ENCODE data around the gene SLC25A29.

The SLC25A29 gene

DNA sequence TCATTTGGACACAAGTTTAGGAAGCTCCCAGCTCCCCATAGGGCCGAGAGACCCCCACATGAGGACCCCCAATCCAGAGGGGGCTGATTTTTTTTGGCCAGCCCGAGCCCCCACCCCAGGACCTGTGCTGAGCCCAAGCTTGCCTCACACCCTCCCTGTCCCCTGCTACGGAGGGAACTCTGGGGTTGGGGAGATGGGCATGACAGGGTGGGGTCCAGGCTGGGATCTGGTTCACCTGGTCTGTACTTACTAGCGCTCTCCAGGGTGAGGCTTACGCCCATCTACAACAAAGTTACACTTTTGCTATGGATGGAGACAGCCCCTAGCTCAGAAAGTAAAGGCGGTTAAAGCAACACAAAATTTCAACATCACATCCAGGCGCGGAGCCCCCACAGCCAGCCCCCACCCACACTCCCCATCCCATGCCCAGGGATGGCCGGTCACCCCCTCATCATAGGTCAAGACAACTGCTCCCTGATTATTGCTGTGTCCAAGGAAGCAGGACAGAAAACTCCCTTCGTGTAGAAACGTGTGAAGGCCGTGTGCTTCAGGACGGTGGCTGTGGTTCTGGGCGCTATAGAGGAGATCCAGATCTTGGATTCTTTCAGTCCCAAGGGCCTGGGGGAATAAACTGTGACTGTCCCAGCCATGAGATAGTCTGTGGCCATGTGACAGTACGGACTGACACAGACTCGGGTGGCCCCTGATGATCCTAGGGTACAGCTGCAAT lies 10.7 kb downstream of the SLC25A29 start:
- H3K9me3 ChIP-seq (ENCODE audit: severe bottlenecking), result no peaks in the 10 kb centered on the region
- DNase-seq (ENCODE audit: low spot score), result no peak
- TF ChIP-seq, protein P1, sequence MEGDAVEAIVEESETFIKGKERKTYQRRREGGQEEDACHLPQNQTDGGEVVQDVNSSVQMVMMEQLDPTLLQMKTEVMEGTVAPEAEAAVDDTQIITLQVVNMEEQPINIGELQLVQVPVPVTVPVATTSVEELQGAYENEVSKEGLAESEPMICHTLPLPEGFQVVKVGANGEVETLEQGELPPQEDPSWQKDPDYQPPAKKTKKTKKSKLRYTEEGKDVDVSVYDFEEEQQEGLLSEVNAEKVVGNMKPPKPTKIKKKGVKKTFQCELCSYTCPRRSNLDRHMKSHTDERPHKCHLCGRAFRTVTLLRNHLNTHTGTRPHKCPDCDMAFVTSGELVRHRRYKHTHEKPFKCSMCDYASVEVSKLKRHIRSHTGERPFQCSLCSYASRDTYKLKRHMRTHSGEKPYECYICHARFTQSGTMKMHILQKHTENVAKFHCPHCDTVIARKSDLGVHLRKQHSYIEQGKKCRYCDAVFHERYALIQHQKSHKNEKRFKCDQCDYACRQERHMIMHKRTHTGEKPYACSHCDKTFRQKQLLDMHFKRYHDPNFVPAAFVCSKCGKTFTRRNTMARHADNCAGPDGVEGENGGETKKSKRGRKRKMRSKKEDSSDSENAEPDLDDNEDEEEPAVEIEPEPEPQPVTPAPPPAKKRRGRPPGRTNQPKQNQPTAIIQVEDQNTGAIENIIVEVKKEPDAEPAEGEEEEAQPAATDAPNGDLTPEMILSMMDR (IDR thresholded peaks at IDR 0.05; ENCODE audit: poor library complexity, severe bottlenecking), result no peak
- no peak overlapping the region for H3K27ac ChIP-seq (ENCODE audit: poor library complexity, severe bottlenecking)
- no peak for ATAC-seq (ENCODE audit: low read depth)
- no peaks in the 10 kb centered on the region for H3K4me1 ChIP-seq (ENCODE audit: insufficient read depth, poor library complexity, severe bottlenecking)
- no peaks in the 10 kb centered on the region for H3K27me3 ChIP-seq (ENCODE audit: insufficient read depth, poor library complexity, severe bottlenecking)
- peaks cover 6% of the 10 kb centered on the region for H3K36me3 ChIP-seq (ENCODE audit: low read depth)
- no peak overlapping the region for H3K4me3 ChIP-seq (ENCODE audit: severe bottlenecking)

DNA sequence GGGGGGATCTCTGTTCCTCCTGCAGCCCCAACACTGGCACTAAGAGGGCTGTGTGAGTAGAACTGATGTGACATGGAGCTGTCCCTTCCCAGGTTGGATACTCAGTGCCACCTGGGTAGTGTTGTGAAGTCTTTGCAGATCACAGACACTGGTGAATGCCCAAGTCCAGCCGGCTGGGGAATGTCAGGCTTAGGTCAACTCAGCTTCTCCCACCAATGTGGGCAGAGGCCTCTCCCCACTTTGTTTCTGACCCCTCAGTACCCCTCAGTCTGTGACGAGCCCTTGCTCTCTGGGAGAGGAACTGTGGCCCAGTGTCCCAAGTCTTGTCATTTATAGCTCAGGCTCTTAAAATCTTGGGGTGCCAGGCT lies 11.3 kb downstream of the SLC25A29 start:
- Histone ChIP-seq H3K4me3 (ENCODE audit: severe bottlenecking) (no peak overlapping the region), H3K27ac (ENCODE audit: poor library complexity, severe bottlenecking) (no peak overlapping the region), H3K4me1 (ENCODE audit: insufficient read depth, poor library complexity, severe bottlenecking) (no peaks in the 10 kb centered on the region), H3K27me3 (ENCODE audit: insufficient read depth, poor library complexity, severe bottlenecking) (no peaks in the 10 kb centered on the region), H3K9me3 (ENCODE audit: severe bottlenecking) (no peaks in the 10 kb centered on the region), H3K36me3 (ENCODE audit: low read depth) (peaks cover 6% of the 10 kb centered on the region)
- TF ChIP-seq, protein P1 (IDR thresholded peaks at IDR 0.05; ENCODE audit: poor library complexity, severe bottlenecking), result no peak
- ATAC-seq (ENCODE audit: low read depth), result no peak
- no peak for DNase-seq (ENCODE audit: low spot score)

DNA sequence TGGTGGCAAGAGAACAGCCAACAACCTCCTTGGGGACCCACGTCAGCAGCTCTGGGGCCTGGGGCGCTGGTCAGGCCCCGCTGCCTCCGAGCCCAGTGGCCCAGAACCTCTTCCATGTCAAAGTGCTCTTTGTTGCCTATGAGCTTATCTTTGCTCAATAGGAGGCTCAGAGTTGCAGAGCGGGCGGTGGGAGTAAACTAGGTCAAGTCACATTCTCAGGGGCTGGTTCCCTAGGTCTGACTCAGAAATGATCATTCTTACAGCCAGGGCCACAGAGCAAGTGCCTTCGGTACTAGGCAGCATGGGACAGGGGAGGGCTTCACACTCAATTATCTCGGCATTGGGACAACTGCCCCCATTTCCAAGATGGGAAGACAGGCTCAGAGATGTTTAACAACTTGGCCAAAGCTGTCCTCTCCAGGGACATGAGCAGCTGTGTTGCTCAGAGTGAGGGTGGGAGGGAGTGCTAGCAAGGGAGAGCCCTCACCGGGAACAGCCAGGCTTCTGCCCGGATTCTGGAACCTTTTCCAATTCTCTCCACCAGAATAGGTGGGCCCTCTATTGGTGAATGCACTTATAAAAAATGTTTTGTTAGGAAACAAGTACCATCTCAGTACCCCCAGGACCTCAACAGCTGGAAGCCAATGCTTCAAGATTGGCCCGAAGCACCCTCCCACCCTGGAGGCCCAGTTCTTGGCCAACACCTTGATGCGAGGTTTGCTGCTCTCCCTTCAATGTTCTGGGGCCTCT lies 11.9 kb downstream of the SLC25A29 start:
- Histone ChIP-seq H3K4me1 (ENCODE audit: insufficient read depth, poor library complexity, severe bottlenecking) (no peaks in the 10 kb centered on the region), H3K36me3 (ENCODE audit: low read depth) (peaks cover 6% of the 10 kb centered on the region), H3K4me3 (ENCODE audit: severe bottlenecking) (no peak overlapping the region), H3K27me3 (ENCODE audit: insufficient read depth, poor library complexity, severe bottlenecking) (no peaks in the 10 kb centered on the region), H3K9me3 (ENCODE audit: severe bottlenecking) (no peaks in the 10 kb centered on the region), H3K27ac (ENCODE audit: poor library complexity, severe bottlenecking) (no peak overlapping the region)
- DNase-seq (ENCODE audit: low spot score) (no peak), ATAC-seq (ENCODE audit: low read depth) (no peak)
- TF ChIP-seq, protein P1 (IDR thresholded peaks at IDR 0.05; ENCODE audit: poor library complexity, severe bottlenecking), result no peak

DNA sequence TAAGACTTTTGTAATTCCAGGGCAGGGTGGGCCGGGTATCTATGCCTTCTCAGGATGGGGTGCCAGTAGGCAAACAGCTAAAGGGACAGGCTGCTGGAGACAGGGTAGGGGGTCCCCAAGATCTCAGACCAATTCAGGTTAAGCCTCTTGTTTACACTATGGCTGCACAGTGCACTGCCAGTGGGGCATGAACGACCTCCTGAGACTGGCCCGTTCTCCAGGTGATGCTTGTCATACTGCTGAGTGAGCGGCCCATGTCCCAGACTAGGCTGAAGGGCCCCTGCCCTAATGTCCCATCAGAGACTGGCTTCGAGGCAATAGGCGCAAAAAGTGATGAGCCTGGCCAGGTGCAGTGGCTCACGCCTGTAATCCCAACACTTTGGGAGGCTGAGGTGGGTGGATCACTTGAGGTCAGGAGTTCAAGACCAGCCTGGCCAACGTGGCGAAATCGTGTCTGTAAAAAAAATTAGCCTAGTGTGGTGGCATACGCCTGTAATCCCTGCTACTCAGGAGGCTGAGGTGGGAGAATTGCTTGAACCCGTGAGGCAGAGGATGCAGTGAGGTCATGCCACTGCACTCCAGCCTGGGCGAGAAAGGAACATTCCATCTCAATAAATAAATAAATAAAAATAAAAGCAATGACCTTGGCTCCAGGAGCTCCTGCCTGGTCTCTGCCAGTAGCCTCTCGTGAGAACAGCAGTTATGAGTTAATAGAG lies 12.6 kb downstream of the SLC25A29 start:
- Histone ChIP-seq H3K9me3 (ENCODE audit: severe bottlenecking) (no peaks in the 10 kb centered on the region), H3K4me1 (ENCODE audit: insufficient read depth, poor library complexity, severe bottlenecking) (no peaks in the 10 kb centered on the region), H3K4me3 (ENCODE audit: severe bottlenecking) (no peak overlapping the region), H3K27me3 (ENCODE audit: insufficient read depth, poor library complexity, severe bottlenecking) (no peaks in the 10 kb centered on the region), H3K27ac (ENCODE audit: poor library complexity, severe bottlenecking) (no peak overlapping the region), H3K36me3 (ENCODE audit: low read depth) (peaks cover 6% of the 10 kb centered on the region)
- no peak for ATAC-seq (ENCODE audit: low read depth)
- no peak for DNase-seq (ENCODE audit: low spot score)
- TF ChIP-seq, protein P1 (IDR thresholded peaks at IDR 0.05; ENCODE audit: poor library complexity, severe bottlenecking), result no peak
